Measurements from ENCODE around the gene TNIP2.

- TF ChIP-seq POLR2A (IDR thresholded peaks at IDR 0.05; ENCODE audit: low read depth, low read length), result no peak
- TF ChIP-seq POLR2AphosphoS5 (IDR thresholded peaks at IDR 0.05; ENCODE audit: low read depth, low read length), result no peak
Observed at GRCh38 chr4:2762048-2762447, 5.9 kb upstream of the TNIP2 start.

All from GM12891 (cell line).